ENCODE results near the gene SUMO3. TPM values are rescaled to one million over a fixed set of nuclear protein-coding genes. Genes with fewer than 3 reads are reported as not detected.

SUMO3 gene
- total and polyA plus RNA-seq, 4 donors = 35.1 to 51.0 (median 40.6) TPM

GRCh38 chr21:44858291-44858690 lies 40.4 kb upstream of the SUMO3 start:
- WGBS = 85% methylated on average over 15 of the region's 15 CpGs
- Histone ChIP-seq H3K4me1 (ENCODE audit: control insufficient read depth in 4 of 4, insufficient read depth in 4 of 4, low read length in 3 of 4) (no peaks in the 10 kb centered on the region), H3K9me3 (ENCODE audit: control insufficient read depth in 4 of 4, low read length in 3 of 4) (no peaks in the 10 kb centered on the region), H3K27me3 (ENCODE audit: control insufficient read depth in 4 of 4, insufficient read depth in 4 of 4, low read length in 3 of 4) (no peaks in the 10 kb centered on the region), H3K27ac (ENCODE audit: low read depth in 1 of 2, low read length in 2 of 2) (no peak overlapping the region), H3K4me3 (ENCODE audit: low read depth in 1 of 3, low read length in 3 of 3) (no peak overlapping the region), H3K36me3 (ENCODE audit: control insufficient read depth in 4 of 4, insufficient read depth in 3 of 4, low read depth in 1 of 4, low read length in 3 of 4) (peaks cover 18 to 53% (median 36%) of the 10 kb centered on the region in 4 donors), H3K9ac (ENCODE audit: low read depth in 1 of 2, low read length in 2 of 2) (no peak overlapping the region)
- no peak for DNase-seq (ENCODE audit: low spot score)
- TF ChIP-seq ZBTB33 (IDR thresholded peaks at IDR 0.05) = no peak
- TF ChIP-seq TAF1 (conservative IDR thresholded peaks at IDR 0.05) = no peak
- TF ChIP-seq, protein P1, sequence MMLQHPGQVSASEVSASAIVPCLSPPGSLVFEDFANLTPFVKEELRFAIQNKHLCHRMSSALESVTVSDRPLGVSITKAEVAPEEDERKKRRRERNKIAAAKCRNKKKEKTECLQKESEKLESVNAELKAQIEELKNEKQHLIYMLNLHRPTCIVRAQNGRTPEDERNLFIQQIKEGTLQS (IDR thresholded peaks at IDR 0.05) = no peak
- TF ChIP-seq, protein P2, sequence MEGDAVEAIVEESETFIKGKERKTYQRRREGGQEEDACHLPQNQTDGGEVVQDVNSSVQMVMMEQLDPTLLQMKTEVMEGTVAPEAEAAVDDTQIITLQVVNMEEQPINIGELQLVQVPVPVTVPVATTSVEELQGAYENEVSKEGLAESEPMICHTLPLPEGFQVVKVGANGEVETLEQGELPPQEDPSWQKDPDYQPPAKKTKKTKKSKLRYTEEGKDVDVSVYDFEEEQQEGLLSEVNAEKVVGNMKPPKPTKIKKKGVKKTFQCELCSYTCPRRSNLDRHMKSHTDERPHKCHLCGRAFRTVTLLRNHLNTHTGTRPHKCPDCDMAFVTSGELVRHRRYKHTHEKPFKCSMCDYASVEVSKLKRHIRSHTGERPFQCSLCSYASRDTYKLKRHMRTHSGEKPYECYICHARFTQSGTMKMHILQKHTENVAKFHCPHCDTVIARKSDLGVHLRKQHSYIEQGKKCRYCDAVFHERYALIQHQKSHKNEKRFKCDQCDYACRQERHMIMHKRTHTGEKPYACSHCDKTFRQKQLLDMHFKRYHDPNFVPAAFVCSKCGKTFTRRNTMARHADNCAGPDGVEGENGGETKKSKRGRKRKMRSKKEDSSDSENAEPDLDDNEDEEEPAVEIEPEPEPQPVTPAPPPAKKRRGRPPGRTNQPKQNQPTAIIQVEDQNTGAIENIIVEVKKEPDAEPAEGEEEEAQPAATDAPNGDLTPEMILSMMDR (IDR thresholded peaks at IDR 0.05; ENCODE audit: low read depth, low read length, missing input control) = no peak
- TF ChIP-seq MAX (IDR thresholded peaks at IDR 0.05) = no peak
- TF ChIP-seq RXRA (IDR thresholded peaks at IDR 0.05) = no peak
- no peak for TF ChIP-seq FOXA1 (IDR thresholded peaks at IDR 0.05)
- TF ChIP-seq HNF4G (IDR thresholded peaks at IDR 0.05) = no peak
- TF ChIP-seq EGR1 (IDR thresholded peaks at IDR 0.05; ENCODE audit: low read depth in 2 of 2) = no peak
- no peak for TF ChIP-seq NR2F2 (IDR thresholded peaks at IDR 0.05)
- no peak for TF ChIP-seq JUND (IDR thresholded peaks at IDR 0.05)
- TF ChIP-seq RAD21 (IDR thresholded peaks at IDR 0.05) = no peak
- TF ChIP-seq SP1 (IDR thresholded peaks at IDR 0.05) = no peak
- TF ChIP-seq FOXA2 (IDR thresholded peaks at IDR 0.05) = no peak
- no peak for TF ChIP-seq GABPA (IDR thresholded peaks at IDR 0.05 in 1 of 2, conservative IDR thresholded peaks at IDR 0.05 in 1 of 2)
- TF ChIP-seq YY1 (IDR thresholded peaks at IDR 0.05) = no peak
- TF ChIP-seq HNF4A (conservative IDR thresholded peaks at IDR 0.05) = no peak
- TF ChIP-seq, protein P3, sequence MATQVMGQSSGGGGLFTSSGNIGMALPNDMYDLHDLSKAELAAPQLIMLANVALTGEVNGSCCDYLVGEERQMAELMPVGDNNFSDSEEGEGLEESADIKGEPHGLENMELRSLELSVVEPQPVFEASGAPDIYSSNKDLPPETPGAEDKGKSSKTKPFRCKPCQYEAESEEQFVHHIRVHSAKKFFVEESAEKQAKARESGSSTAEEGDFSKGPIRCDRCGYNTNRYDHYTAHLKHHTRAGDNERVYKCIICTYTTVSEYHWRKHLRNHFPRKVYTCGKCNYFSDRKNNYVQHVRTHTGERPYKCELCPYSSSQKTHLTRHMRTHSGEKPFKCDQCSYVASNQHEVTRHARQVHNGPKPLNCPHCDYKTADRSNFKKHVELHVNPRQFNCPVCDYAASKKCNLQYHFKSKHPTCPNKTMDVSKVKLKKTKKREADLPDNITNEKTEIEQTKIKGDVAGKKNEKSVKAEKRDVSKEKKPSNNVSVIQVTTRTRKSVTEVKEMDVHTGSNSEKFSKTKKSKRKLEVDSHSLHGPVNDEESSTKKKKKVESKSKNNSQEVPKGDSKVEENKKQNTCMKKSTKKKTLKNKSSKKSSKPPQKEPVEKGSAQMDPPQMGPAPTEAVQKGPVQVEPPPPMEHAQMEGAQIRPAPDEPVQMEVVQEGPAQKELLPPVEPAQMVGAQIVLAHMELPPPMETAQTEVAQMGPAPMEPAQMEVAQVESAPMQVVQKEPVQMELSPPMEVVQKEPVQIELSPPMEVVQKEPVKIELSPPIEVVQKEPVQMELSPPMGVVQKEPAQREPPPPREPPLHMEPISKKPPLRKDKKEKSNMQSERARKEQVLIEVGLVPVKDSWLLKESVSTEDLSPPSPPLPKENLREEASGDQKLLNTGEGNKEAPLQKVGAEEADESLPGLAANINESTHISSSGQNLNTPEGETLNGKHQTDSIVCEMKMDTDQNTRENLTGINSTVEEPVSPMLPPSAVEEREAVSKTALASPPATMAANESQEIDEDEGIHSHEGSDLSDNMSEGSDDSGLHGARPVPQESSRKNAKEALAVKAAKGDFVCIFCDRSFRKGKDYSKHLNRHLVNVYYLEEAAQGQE (IDR thresholded peaks at IDR 0.05) = no peak
